Head of caudate nucleus (tissue), 42 donors: ENCODE data around the gene TLR9.
A peak's percentile ranks its signal among the peaks of the same experiment; 100 is the strongest.
"Not testable (repeated sequence)": the region's sequence is repeated elsewhere in the genome, so short reads cannot be mapped to it uniquely, and the experiment has no call there.

Source experiments
- DNase-seq, 42 donors: peaks; one replicate each; pipeline versions ENCODE4 v3.0.0 to v3.0.0-alpha.2; 2020 to 2021; ENCODE audit warnings: mixed read lengths in 7 of 42
- intact Hi-C: fragments of 100-400 bp; cut with DNase I; formaldehyde crosslinking; loops from one replicate; pipeline ENCODE4 v1.15.0; 2022

TLR9 gene

GRCh38 chr3:52184690-52185089, 40.8 kb downstream of the TLR9 start:
- intact Hi-C loops, result no loop called here
- DNase-seq, result no peak

- intact Hi-C loops, result no loop called here
- no peak for DNase-seq
Measured at GRCh38 chr3:52183786-52184445, 41.5 kb downstream of the TLR9 start.

GRCh38 chr3:52182691-52183090, 42.8 kb downstream of the TLR9 start:
- intact Hi-C loops, result no loop called here
- no peak for DNase-seq

GRCh38 chr3:52182196-52182595, 43.2 kb downstream of the TLR9 start:
- intact Hi-C loops, result no loop called here
- DNase-seq, result no peak

- no peak for DNase-seq
- intact Hi-C loops, result no loop called here
Measured at GRCh38 chr3:52181543-52181942, 43.9 kb downstream of the TLR9 start.

- DNase-seq, result no peak
- intact Hi-C loops, result no loop called here
Measured at GRCh38 chr3:52178537-52178936, 46.9 kb downstream of the TLR9 start.

GRCh38 chr3:52178126-52178525, 47.3 kb downstream of the TLR9 start:
- intact Hi-C loops, DNase-seq: not testable (repeated sequence)

- no peak for DNase-seq
Measured at GRCh38 chr3:52177701-52178042, 47.8 kb downstream of the TLR9 start.

GRCh38 chr3:52176951-52177700, 48.3 kb downstream of the TLR9 start:
- no peak for DNase-seq
- intact Hi-C loops, result no loop called here

More at GRCh38 chr3:52177701-52178042, 47.8 kb downstream of the TLR9 start:
- intact Hi-C loops, result no loop called here

- intact Hi-C loops, result no loop called here
Measured at GRCh38 chr3:52176180-52176752, 49.2 kb downstream of the TLR9 start.

GRCh38 chr3:52175416-52176179, 49.8 kb downstream of the TLR9 start:
- no peak for DNase-seq

More at GRCh38 chr3:52176180-52176752, 49.2 kb downstream of the TLR9 start:
- no peak for DNase-seq

GRCh38 chr3:52174896-52175295, 50.5 kb downstream of the TLR9 start:
- DNase-seq, result no peak
- intact Hi-C loops, result no loop called here

More at GRCh38 chr3:52175416-52176179, 49.8 kb downstream of the TLR9 start:
- intact Hi-C loops, result no loop called here

GRCh38 chr3:52173101-52173500, 52.3 kb downstream of the TLR9 start:
- intact Hi-C loops, result no loop called here
- DNase-seq, result no peak

- intact Hi-C loops, result no loop called here
- peak in 30 of 42 donors; percentile 21 to 82 (median 54) for DNase-seq
Measured at GRCh38 chr3:52172262-52172757, 53.1 kb downstream of the TLR9 start.

- intact Hi-C loops, result no loop called here
- DNase-seq, result no peak
Measured at GRCh38 chr3:52171514-52172261, 53.8 kb downstream of the TLR9 start.
